Stimulated activated CD4-positive, alpha-beta T cell treated with anti-CD3 and anti-CD28 coated beads, TNF-alpha, amount 100 ng/mL, for 1 hour (primary cell): Measurements from ENCODE around the gene PDE6A.
"Not testable (repeated sequence)": the region's sequence is repeated elsewhere in the genome, so short reads cannot be mapped to it uniquely, and the experiment has no call there.

ENCODE experiments used
- DNase-seq, 3 donors: peaks; one replicate each; pipeline ENCODE4 v3.0.0-alpha.2; 2020; ENCODE audit warnings: low read depth in 3 of 3, low spot score in 1 of 3

Gene PDE6A

DNA sequence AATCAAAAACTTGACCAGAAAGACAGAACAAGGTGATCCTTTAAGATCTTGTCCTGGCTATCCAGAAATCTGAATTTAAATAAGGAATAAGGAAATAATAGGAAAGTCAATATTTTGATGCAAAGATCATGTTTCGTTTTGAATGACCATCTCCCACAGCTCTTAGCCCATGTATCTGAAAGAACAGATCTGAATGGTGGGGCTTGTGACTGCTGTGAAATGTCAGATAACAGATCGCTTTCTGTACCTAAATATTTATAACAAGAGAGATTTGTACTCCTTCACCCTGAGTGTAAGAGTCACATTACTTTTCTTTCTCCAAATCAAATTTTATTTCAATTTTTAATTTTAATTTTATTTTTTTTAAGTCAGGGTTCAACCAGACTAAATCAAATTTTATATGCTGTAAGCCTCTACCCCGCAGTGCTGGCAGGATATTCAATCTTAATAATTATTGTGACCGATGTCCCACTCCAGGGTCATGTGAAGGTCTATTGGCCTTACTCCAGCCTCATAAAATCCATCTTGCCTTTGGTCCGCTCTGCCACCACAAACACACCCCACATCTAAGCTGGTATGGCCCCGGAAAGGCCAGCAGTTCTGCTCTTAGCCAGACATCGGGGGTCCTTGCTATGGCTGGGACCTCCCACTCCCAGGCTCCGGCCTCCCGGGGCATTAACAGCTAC lies 9.0 kb upstream of the PDE6A start:
- DNase-seq = no peak

DNA sequence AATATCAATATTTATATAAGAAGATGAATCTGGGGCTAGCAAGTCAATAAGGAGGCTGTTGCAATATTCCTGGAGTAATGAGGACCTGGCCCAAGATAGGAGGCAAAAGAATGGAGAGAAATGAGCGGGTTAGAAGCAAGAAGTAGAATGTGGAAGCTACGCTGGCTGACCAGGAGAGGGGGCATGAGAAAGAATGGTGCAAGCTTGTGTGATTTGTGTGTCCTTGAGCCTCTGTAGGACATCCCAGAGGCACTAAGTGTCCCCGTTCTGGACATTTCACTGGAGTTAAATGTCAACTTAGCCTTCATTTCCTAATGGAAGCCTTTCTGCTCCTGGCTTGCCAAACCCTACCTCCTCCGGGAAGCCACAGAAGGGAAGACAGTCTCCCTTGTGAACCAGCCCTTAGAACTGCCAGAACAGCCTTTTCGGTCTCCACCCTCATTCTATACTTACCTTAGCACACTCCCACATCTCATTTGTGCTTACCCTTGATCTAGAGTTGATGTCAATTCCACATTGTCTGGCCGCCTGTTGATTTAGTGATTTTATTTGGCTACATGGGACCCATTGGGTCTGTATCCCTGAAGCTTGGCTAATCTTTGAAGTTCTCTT lies 6.7 kb upstream of the PDE6A start:
- no peak for DNase-seq

DNA sequence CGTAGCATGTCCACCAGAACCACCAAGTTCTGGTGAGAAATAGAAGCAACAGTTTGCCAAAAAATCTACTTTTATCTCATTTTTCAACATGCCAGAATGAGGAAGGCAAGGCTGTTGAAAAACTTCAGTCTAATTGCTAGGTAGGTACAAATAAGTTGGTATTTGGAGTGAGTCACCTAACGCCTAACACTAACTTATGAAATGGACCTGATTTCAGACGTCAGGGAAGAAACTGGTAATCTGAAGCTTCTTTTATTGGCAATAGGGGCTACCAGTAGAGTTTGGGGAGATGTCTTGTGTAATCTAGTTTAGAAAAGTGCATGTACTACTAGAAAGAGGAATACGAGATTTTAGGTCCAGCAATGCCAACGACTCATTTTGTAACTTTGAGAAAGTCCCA lies 4.4 kb upstream of the PDE6A start:
- DNase-seq = no peak

GRCh38 chr5:149946118-149946517 lies 1.5 kb upstream of the PDE6A start:
- DNase-seq = no peak

DNA sequence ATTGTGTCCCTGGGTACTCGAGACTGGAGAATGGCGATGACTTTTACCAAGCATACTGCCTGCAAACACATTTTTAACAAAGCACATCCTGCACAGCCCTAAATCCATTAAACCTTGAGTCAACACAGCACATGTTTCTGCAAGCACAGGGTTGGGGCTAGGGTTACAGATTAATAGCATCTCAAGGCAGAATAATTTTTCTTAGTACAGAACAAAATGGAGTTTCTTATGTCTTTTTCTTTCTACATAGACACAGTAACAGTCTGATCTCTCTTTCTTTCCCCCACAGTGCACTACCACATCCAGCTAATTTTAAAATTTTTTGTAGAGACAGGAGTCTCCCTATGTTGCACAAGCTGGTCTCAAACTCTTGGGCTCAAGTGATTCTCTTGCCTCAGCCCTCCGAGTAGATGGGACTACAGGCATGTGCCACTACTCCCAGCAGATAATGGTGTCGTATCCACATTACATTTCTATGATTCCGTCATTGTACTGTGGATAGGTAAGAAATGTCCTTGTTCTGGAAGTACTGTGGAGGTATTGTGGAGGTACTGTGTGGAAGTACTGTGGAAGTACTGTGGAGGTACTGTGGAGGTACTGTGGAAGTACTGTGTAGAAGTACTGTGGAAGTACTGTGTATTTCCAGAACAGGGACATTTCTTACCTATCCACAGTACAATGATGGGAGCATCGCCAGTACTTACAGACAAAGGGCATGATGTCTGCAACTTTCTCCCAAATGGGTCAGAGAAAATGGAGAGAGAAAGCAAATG lies 1.2 kb downstream of the PDE6A start:
- not testable (repeated sequence) for DNase-seq

DNA sequence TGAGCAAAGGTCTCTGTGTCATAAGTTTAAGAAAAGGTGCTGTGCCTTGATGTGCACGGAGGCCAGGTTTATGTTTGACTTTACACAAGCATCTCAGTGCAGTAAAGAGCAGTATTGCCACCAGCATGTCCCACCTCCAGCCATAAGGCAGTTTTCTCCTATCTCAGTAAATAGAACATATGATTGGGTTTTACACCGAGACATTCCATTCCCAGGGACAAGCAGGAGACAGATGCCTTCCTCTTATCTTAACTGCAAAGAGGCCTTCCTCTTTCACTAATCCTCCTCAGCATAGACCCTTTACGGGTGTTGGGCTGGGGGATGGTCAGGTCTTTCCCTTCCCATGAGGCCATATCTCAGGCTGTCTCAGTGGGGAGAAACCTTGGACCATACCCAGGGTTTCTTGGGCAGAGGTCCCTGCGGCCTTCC lies 1.8 kb downstream of the PDE6A start:
- DNase-seq = not testable (repeated sequence)

DNA sequence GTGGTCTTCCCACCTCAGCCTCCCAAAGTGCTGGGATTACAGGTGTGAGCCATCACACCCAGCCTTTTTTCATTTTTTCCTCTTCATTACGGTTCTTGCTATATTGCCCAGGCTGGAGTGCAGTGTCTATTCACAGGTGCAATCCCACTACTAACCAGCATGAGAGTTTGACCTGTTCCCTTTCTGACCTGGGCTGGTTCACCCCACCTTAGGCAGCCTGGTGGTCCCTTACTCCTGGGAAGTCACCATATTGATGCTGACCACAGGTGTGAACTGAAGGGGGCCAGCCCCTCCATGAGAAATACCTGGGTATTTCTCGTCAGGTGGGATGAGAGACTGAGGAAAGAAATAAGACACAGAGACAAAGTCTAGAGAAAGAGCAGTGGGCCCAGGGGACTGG lies 2.4 kb downstream of the PDE6A start:
- DNase-seq = no peak

- DNase-seq = no peak
These were observed 2.8 kb downstream of the PDE6A start for GRCh38 chr5:149941795-149942194.

- DNase-seq = no peak
These were observed 3.5 kb downstream of the PDE6A start for GRCh38 chr5:149940941-149941644.

GRCh38 chr5:149940077-149940574 lies 4.5 kb downstream of the PDE6A start:
- DNase-seq = no peak

DNA sequence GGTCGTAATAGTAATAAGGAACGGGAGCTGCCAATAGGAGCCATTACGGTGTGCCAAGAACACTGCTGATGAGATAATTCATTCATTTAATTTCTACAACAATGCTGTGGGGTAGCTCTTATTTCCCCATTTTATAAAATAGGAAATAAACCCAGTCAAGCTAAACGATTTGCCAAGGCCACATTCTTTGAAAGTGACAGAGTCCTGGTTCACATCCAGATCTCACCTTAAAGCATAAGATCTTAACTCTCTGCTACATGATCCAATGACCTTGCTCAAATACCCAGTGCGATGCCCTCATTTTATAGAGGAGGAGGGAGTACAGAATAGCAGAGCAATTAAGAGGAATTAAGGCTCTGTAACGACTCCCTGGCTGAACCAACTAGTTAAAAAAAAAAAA lies 5.0 kb downstream of the PDE6A start:
- no peak for DNase-seq

DNA sequence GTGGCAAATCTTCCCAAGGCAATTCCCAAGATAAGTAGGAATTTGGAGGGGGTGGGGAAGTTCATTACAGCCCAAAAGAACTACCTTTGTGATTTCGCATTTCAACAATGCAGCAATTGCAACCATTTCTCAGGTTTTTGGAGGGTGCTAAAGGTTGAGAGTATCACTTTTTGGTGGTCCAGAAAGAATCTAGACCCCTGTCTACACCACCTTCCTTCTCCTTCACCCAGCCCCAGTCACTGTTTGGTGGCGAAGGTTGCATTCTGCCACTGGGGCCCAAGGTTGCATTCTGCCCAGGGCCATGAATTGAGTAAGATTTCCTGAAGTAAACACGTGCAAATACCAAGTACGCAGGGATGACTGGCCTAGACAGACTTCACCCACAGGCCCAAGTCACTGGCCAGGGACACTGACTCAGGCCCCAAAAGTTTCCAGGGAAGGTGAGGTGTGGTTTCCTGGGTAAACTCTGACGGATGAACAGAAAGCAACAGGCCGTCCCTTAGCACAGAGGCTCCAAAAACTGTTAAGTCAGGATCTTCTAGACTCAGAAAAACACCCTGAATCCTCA lies 5.7 kb downstream of the PDE6A start:
- no peak for DNase-seq

DNA sequence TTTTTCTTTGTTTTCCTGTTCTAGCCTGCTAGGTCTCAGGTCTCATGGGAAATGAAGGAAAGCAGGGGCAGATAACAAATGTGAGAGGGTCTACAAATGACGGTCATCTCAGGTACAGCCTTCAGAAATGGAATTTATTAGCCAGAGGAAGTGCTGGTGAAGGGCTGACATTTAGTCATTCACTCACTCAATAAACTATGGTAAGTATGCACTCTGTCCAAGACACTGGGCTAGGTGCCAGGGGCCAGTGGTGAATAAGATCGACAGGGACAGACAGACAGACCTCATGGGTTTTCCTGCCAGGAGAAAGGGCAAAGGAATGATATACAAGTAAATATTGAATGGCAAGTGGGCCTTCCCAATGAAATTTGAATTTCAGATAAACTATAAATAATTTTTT lies 6.3 kb downstream of the PDE6A start:
- no peak for DNase-seq

DNA sequence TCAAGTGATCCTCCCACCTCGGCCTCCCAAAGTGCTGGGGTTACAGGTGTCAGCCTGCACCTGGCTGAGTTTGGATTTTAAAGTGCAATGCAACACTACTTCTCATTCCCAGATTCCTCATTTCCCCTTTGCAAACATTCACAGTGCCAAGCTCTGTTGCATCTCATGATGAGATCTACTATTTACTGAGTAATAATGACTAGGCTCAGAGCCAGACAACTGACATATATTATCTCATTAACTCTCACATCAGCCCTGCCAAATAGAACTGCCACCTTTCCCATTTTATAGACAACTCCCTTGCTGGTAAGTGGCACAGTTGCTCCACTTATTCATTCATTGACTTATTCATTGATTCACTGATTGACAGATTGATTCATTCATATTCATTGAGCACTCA lies 7.0 kb downstream of the PDE6A start:
- DNase-seq = no peak

DNA sequence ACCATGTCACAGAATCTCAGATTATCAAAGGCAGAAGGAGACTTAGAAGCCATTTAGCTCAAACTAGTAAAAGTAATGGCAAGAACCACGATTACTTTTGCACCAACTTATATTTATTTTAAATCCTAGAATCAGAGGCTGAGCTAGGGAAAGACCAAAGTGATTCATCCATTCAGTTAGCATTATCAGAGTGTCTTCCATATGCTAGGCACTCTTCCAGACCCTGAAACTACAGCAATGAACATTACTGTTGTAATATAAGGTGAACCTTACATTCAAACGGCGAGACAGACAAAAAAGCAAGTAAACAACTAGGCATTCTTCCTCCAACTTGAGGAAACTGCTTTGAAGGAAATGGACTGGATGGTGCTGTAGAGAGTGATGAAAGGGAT lies 7.9 kb downstream of the PDE6A start:
- no peak for DNase-seq

DNA sequence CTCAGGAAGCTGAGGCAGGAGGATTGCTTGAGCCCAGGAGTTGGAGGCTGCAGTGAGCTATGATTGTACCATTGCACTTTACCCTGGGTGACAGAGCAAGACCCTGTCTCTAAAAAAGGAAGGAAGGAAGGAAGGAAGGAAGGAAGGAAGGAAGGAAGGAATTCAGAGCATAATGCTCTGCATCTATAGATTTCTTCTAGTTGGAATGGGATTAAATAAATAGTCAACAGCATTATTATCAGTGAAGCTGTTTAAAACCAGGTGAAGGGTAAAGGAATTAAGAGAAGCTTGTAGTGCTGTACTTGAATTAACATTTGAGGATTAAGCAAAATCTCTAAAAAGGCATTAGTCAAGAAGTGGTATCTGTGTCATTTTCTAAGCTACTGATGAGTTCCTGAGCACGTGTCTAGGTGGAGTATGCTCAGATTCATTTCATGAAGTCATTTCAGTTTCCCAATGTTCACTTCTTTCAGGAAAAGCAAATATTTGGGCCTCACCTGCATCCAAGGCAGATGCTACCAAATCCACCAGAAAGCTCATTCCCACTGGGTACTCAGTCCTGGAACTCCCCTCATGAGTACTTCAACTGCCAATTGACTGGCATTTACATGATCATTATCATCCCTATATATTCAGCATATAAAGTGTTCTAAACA lies 8.4 kb downstream of the PDE6A start:
- DNase-seq = no peak

- no peak for DNase-seq
These were observed 9.1 kb downstream of the PDE6A start for GRCh38 chr5:149935431-149935901.

- no peak for DNase-seq
These were observed 11.9 kb downstream of the PDE6A start for GRCh38 chr5:149932445-149933350.

DNA sequence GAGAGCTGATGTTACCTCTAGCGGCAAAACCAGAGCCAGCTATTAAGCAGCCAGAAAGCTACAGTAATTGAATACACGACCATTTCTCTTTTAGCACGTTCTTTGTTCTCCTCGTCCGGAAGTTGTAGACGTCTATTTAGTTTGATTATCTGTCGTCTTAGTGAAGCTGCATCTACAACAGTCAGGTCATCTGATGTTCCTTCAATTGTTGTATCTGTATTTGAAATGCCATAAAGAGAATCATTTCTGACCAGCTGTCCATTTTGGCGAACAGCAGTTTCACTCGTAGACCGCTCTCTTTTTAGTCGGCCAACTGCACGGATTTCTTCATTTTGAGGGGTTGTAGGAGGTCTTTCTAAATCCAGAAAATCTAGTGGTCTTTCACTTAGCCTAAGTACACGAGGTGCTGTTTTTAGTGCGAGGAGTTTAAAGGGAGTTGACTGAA lies 12.6 kb downstream of the PDE6A start:
- no peak for DNase-seq
